ENCODE data around the gene DPY19L1.
"Not testable (repeated sequence)": the region's sequence is repeated elsewhere in the genome, so short reads cannot be mapped to it uniquely, and the experiment has no call there.

Gene DPY19L1

DNA sequence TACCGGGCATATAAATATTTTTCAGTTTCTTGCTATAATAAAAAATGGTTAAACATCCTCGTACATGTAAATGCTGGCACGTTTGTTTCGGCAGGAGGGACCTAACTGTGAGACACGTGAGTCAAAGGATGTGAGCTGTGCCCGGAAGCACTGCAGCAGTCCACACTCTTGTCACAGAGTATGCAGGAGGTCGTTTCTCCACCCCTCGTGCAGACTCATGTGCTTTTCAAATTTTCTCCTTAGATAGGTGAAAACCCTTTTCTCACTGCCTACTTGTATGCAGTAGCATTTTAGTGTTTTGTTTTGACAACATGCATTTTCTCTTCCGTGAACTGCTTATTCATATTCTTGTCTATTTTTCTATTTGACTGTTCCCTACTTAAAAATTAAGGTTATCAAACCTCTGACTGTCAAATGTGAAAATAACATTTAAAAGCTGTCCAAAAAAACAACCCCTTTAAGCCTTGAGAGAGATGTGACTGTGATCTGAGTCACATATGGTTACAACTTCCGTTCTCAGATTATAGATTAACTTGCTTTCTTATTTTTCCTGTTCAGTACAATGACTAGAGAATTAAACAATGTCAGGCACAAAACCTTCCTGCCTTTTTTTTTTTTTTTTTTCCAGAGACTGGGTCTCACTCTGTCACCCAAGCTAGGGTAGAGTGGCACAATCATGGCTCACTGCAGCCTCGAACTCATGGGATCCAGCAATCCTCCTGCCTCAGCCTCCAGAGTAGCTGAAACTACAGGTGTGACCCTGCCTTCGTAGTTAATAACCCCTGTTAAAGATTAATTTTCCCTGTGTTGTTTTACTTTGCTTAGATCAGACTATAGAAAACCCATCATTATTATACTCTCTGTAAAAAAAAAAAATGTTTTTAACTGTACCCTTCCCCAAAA is 45.1 kb downstream of the DPY19L1 start:
- in situ Hi-C loops (cut with HindIII; ENCODE audit: low sequenced_read_pairs), result no loop called here
- no peak overlapping the region for H3K4me3 ChIP-seq (ENCODE audit: low read depth, low read length)
- TF ChIP-seq CTCF (IDR thresholded peaks at IDR 0.05; ENCODE audit: low read depth, low read length, missing control alignments), result no peak
- no peak for DNase-seq (ENCODE audit: low read depth)

DNA sequence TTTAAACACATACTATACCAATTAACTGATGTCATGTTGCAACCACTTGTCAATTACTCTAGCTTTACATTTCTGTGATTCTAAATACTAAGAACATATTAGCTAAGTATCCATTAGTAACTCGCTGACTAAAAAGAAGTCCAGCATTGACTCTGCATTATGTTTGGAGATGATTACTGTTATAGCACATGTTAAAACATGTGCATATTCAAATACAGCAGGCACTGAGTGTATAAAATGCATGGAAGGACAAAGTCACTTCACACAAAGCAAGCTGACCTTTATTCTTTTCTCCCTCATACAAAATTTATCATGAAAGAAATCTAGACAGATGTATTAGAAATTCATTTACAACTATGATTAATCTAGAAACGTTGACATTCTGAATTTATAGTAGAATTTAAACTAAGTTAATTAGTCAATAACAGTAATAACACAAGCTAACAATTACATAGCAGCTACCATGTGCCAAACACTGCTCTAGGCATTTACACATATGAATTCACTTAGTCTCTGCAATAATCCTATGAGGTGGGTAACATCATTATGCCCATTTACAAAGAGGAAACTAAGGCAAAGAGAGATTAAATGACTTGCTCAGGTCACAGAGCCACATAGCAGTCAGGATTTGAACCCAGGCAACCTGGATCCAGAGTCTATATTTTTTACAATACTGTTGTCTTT is 48.7 kb downstream of the DPY19L1 start:
- DNase-seq (ENCODE audit: low read depth); H3K4me3 ChIP-seq (ENCODE audit: low read depth, low read length); in situ Hi-C loops (cut with HindIII; ENCODE audit: low sequenced_read_pairs): not testable (repeated sequence)

- DNase-seq (ENCODE audit: low read depth); H3K4me3 ChIP-seq (ENCODE audit: low read depth, low read length); in situ Hi-C loops (cut with HindIII; ENCODE audit: low sequenced_read_pairs): not testable (repeated sequence)
Observed at GRCh38 chr7:34985155-34985554, 52.1 kb downstream of the DPY19L1 start.

DNA sequence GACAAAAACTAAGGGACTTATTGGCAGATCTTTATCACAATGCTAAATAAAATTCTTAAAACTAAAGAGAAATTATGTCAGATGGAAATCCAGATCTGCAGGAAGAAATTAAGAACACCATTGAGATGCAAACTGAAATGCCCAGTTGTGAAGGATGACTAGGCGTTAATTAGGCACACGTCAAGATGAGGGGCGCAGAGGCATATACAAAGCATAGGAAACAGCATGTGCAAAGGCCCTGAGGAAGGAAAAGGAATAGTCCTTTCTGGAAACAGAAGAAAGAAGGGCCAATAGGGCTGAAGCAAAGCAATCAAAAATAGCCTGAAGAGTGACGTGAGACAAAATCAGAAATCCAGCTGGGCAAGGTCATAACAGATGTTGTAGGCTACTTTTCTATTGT is 53.1 kb downstream of the DPY19L1 start:
- in situ Hi-C loops (cut with HindIII; ENCODE audit: low sequenced_read_pairs); H3K4me3 ChIP-seq (ENCODE audit: low read depth, low read length); DNase-seq (ENCODE audit: low read depth): not testable (repeated sequence)

- in situ Hi-C loops (cut with HindIII; ENCODE audit: low sequenced_read_pairs), result no loop called here
- TF ChIP-seq CTCF (IDR thresholded peaks at IDR 0.05; ENCODE audit: low read depth, low read length, missing control alignments), result no peak
- DNase-seq (ENCODE audit: low read depth), result no peak
- no peak overlapping the region for H3K4me3 ChIP-seq (ENCODE audit: low read depth, low read length)
Observed at GRCh38 chr7:34982371-34983019, 54.8 kb downstream of the DPY19L1 start.

DNA sequence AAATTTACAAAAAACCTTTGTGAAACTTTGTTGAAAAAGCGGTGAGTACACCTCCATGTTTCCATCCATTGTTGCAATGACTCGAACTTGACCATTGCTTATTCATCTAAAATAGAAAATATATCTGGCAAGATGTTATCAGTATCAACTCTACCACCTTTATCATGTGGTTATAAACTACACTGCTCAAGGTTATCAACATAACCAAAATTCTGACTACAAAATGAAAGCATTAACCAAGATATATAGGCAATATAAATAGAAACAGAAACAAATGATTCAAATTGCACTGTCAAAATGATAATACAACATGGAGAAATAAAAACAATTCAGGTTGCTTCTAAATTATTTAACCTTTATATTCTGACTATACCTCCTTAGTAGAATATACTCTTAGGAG is 58.2 kb downstream of the DPY19L1 start:
- DNase-seq (ENCODE audit: low read depth); in situ Hi-C loops (cut with HindIII; ENCODE audit: low sequenced_read_pairs); H3K4me3 ChIP-seq (ENCODE audit: low read depth, low read length): not testable (repeated sequence)

DNA sequence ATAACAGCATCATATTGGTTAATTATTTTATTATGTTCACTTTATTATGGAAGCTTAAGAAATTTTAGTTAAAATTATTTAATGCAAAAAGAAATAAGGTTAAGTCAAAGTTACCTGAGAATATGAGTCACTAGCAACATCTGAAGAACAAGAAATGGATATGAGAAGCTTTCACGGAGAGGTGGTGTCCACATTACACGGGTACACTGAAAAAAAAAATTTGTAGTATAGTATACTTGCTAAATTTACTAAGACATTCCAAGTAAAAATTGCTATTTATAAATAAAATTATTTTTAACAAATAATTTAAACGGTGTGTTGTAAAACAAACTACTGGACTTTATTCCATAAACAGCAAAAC is 63.9 kb downstream of the DPY19L1 start:
- H3K4me3 ChIP-seq (ENCODE audit: low read depth, low read length), result no peak overlapping the region
- DNase-seq (ENCODE audit: low read depth), result no peak
- in situ Hi-C loops (cut with HindIII; ENCODE audit: low sequenced_read_pairs), result no loop called here
- no peak for TF ChIP-seq CTCF (IDR thresholded peaks at IDR 0.05; ENCODE audit: low read depth, low read length, missing control alignments)

GRCh38 chr7:34972739-34973399 is 64.4 kb downstream of the DPY19L1 start:
- H3K4me3 ChIP-seq (ENCODE audit: low read depth, low read length); DNase-seq (ENCODE audit: low read depth); in situ Hi-C loops (cut with HindIII; ENCODE audit: low sequenced_read_pairs): not testable (repeated sequence)

DNA sequence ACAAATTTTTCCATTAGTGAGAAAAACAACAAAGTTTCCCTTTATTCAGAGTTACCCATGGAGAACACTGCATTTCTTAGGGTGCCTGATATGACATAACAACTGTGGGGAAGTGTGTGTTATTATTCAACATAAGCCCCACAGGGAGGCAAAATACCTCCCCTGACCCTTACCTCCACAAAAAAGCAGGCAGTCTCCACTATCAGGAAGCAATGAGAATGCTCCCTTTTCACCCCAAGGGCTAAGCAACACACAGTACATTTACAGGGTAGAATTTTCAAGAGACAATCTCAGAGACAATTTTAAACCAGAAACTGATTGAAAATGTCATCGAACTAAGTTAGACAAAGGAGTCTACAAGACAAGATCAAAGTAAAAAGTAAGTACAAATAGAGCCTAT is 69.5 kb downstream of the DPY19L1 start:
- DNase-seq (ENCODE audit: low read depth); in situ Hi-C loops (cut with HindIII; ENCODE audit: low sequenced_read_pairs): not testable (repeated sequence)

GRCh38 chr7:34966504-34966903 is 70.8 kb downstream of the DPY19L1 start:
- in situ Hi-C loops (cut with HindIII; ENCODE audit: low sequenced_read_pairs); H3K4me3 ChIP-seq (ENCODE audit: low read depth, low read length); DNase-seq (ENCODE audit: low read depth): not testable (repeated sequence)

More for the DNA sequence above, 69.5 kb downstream of the DPY19L1 start:
- not testable (repeated sequence) for H3K4me3 ChIP-seq (ENCODE audit: low read depth, low read length)
